Measurements from ENCODE around the gene MAPK10.
"Not testable (repeated sequence)": the region's sequence is repeated elsewhere in the genome, so short reads cannot be mapped to it uniquely, and the experiment has no call there.

MAPK10 gene

GRCh38 chr4:86034616-86035015, 325.2 kb downstream of the MAPK10 start:
- no peak for DNase-seq (ENCODE audit: low read depth)
- no peak for TF ChIP-seq CTCF (IDR thresholded peaks at IDR 0.05; ENCODE audit: low read depth, low read length, missing control alignments)
- H3K4me3 ChIP-seq (ENCODE audit: low read depth, low read length), result no peak overlapping the region

GRCh38 chr4:86033171-86033570, 326.7 kb downstream of the MAPK10 start:
- no peak overlapping the region for H3K4me3 ChIP-seq (ENCODE audit: low read depth, low read length)
- no peak for DNase-seq (ENCODE audit: low read depth)

GRCh38 chr4:86032476-86033022, 327.3 kb downstream of the MAPK10 start:
- no peak for TF ChIP-seq CTCF (IDR thresholded peaks at IDR 0.05; ENCODE audit: low read depth, low read length, missing control alignments)
- no peak for DNase-seq (ENCODE audit: low read depth)

More at GRCh38 chr4:86033171-86033570, 326.7 kb downstream of the MAPK10 start:
- no peak for TF ChIP-seq CTCF (IDR thresholded peaks at IDR 0.05; ENCODE audit: low read depth, low read length, missing control alignments)

GRCh38 chr4:86031927-86032326, 327.9 kb downstream of the MAPK10 start:
- TF ChIP-seq CTCF (IDR thresholded peaks at IDR 0.05; ENCODE audit: low read depth, low read length, missing control alignments), result no peak
- H3K4me3 ChIP-seq (ENCODE audit: low read depth, low read length), result no peak overlapping the region
- DNase-seq (ENCODE audit: low read depth), result no peak

More at GRCh38 chr4:86032476-86033022, 327.3 kb downstream of the MAPK10 start:
- no peak overlapping the region for H3K4me3 ChIP-seq (ENCODE audit: low read depth, low read length)

- H3K4me3 ChIP-seq (ENCODE audit: low read depth, low read length), result no peak overlapping the region
- no peak for TF ChIP-seq CTCF (IDR thresholded peaks at IDR 0.05; ENCODE audit: low read depth, low read length, missing control alignments)
- no peak for DNase-seq (ENCODE audit: low read depth)
Measured at GRCh38 chr4:86026720-86027119, 333.1 kb downstream of the MAPK10 start.

- H3K4me3 ChIP-seq (ENCODE audit: low read depth, low read length), result not testable (repeated sequence)
Measured at GRCh38 chr4:86021671-86022070, 338.2 kb downstream of the MAPK10 start.

GRCh38 chr4:86019906-86020305, 339.9 kb downstream of the MAPK10 start:
- DNase-seq (ENCODE audit: low read depth), result no peak

More at GRCh38 chr4:86021671-86022070, 338.2 kb downstream of the MAPK10 start:
- not testable (repeated sequence) for DNase-seq (ENCODE audit: low read depth)

More at GRCh38 chr4:86019906-86020305, 339.9 kb downstream of the MAPK10 start:
- H3K4me3 ChIP-seq (ENCODE audit: low read depth, low read length), result no peak overlapping the region
- no peak for TF ChIP-seq CTCF (IDR thresholded peaks at IDR 0.05; ENCODE audit: low read depth, low read length, missing control alignments)
